Stimulated activated CD8-positive, alpha-beta memory T cell treated with anti-CD3 and anti-CD28 coated beads, Interleukin-7, amount 100 ng/mL, for 4 hours (primary cell): Measurements from ENCODE around the gene SKI.

Experiments used
- DNase-seq, 2 donors: peaks; one replicate each; pipeline ENCODE4 v3.0.0-alpha.2; 2020; ENCODE audit warnings: low read depth in 2 of 2

SKI gene

GRCh38 chr1:2306151-2306978 lies 78.2 kb downstream of the SKI start:
- no peak for DNase-seq

GRCh38 chr1:2307064-2307605 lies 79.0 kb downstream of the SKI start:
- DNase-seq = no peak

- no peak for DNase-seq
These were observed 79.9 kb downstream of the SKI start for GRCh38 chr1:2307972-2308371.

GRCh38 chr1:2308844-2309243 lies 80.7 kb downstream of the SKI start:
- DNase-seq = no peak

GRCh38 chr1:2310332-2311183 lies 82.4 kb downstream of the SKI start:
- no peak for DNase-seq

- peak; percentile 29 to 50 for DNase-seq
These were observed 83.3 kb downstream of the SKI start for GRCh38 chr1:2311184-2312032.

GRCh38 chr1:2312160-2312514 lies 84.0 kb downstream of the SKI start:
- DNase-seq = no peak

GRCh38 chr1:2312515-2313301 lies 84.6 kb downstream of the SKI start:
- no peak for DNase-seq

- DNase-seq = no peak
These were observed 85.6 kb downstream of the SKI start for GRCh38 chr1:2313651-2314261.

GRCh38 chr1:2314273-2314802 lies 86.2 kb downstream of the SKI start:
- no peak for DNase-seq

- peak; percentile 33 to 64 for DNase-seq
These were observed 86.9 kb downstream of the SKI start for GRCh38 chr1:2314803-2315673.

- DNase-seq = no peak
These were observed 87.7 kb downstream of the SKI start for GRCh38 chr1:2315674-2316450.

- DNase-seq = no peak
These were observed 88.4 kb downstream of the SKI start for GRCh38 chr1:2316451-2316961.

GRCh38 chr1:2317230-2318065 lies 89.3 kb downstream of the SKI start:
- DNase-seq = no peak

- DNase-seq = no peak
These were observed 90.5 kb downstream of the SKI start for GRCh38 chr1:2318314-2319278.

- DNase-seq = no peak
These were observed 91.2 kb downstream of the SKI start for GRCh38 chr1:2319291-2319690.
